Fibroblast of pulmonary artery (primary cell): ENCODE results near the gene GGT6.
A peak's percentile ranks its signal among the peaks of the same experiment; 100 is the strongest.

Source experiments
- DNase-seq: peaks from one replicate; pipeline ENCODE4 v3.0.0-alpha.2; 2010; ENCODE audit warnings: low read depth
- H3K4me3 ChIP-seq: replicated peaks from 2 replicates; pipeline ENCODE4 v1.5.1; 2011; ENCODE audit warnings: low read depth, mild to moderate bottlenecking, control low read depth, low read length, moderate library complexity
- TF ChIP-seq, protein P1 (sequence below): IDR thresholded peaks from 2 replicates; pipeline ENCODE4 v1.5.1; 2011; ENCODE audit warnings: mild to moderate bottlenecking, control low read depth, low read length, inconsistent platforms; ENCODE audit errors: missing control alignments

The GGT6 gene

DNA sequence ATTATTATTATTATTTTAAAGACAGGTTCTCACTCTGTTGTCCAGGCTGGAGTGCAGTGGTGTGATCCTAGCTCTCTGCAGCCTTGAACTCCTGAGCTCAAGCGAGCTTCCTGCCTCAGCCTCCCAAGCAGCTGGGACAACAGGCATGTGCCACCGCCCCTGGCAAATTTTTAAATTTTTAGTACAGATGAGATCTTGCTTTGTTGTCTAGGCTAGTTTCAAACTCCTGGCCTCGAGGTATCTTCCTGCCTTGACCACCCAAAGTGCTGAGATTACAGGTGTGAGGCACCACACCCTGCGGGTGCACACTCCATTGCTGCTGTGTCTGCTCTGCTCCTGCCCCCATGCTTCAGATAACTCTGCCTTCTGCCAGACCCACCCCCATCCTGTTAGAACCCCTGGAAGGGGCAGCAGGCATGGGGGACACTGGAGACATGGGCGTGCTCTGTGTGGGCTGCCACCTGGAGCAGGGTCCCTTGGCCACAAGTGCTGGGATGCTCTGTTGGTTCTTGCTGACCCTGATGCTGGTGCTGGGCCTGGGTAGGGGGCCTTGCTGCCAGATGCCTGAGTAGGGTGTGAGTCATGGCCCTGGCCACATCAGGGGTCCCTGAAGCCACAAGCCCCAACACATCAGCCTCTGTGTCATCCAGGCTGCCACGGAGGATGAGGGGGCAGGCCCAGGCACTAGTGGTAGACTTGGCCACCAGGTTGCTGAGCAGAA lies 2.6 kb downstream of the GGT6 start:
- DNase-seq, result no peak
- no peak overlapping the region for H3K4me3 ChIP-seq
- TF ChIP-seq, protein P1, sequence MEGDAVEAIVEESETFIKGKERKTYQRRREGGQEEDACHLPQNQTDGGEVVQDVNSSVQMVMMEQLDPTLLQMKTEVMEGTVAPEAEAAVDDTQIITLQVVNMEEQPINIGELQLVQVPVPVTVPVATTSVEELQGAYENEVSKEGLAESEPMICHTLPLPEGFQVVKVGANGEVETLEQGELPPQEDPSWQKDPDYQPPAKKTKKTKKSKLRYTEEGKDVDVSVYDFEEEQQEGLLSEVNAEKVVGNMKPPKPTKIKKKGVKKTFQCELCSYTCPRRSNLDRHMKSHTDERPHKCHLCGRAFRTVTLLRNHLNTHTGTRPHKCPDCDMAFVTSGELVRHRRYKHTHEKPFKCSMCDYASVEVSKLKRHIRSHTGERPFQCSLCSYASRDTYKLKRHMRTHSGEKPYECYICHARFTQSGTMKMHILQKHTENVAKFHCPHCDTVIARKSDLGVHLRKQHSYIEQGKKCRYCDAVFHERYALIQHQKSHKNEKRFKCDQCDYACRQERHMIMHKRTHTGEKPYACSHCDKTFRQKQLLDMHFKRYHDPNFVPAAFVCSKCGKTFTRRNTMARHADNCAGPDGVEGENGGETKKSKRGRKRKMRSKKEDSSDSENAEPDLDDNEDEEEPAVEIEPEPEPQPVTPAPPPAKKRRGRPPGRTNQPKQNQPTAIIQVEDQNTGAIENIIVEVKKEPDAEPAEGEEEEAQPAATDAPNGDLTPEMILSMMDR, result no peak

DNA sequence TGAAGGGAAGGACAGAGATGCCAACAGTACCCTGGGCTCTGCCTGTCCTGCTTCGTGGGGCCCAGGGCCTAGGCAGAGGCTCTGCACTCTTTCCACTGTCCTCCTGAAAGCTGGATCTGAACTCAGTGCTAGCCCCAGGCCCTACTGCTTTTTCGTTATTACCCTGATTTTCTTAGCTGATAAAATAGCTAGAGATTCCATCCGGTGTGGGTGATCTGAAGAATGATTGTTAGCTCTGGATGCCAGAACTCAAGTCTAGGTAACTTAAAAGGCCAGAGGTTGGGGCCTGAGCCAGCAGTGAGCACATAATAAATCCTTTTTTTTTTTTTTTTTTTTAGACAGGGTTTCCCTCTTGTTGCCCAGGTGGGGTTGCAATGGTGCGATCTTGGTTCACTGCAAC lies 3.4 kb downstream of the GGT6 start:
- H3K4me3 ChIP-seq, result no peak overlapping the region
- no peak for DNase-seq
- TF ChIP-seq, protein P1, result no peak

DNA sequence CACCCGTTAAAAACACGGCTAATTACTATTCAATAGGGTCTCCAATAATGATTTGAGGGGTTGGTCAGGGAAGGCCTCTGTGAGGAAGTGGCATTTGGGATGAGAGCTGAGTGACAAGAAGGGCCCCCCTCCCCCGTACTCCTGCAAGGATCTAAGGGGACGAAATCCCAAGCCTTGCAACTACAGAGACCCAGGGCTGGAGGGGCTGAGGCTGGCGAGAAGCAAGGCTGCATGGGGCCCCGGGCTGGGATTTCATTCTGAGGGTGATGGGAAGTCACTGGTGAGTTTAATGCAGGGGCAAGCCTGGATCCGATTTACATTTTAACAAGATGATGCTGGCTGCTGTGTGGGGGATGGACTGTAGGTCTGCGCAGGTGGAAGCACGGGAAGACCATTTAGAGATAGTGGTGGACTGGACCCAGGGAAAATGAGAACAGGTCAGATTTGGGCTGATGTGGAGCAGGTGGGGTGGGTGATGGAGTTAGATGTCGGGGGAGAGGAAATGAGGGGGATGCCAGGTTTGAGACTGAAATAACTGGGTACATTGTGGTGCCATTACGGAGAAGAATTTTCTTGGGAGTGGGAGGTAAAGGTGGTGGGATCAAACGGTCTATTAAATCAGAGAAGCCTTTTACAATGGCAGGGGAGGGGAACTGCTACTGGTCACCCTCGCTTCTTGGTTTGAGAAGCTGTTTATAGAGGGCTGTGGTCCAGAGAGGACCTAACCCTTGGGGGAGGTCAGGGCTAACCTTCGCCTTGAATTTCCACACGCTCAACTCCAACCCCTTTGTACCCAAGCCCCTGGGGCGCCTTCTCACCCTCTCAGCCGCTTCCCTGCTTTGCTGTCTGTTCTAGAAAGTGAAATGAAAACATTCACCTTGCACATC lies 4.3 kb downstream of the GGT6 start:
- no peak for DNase-seq
- H3K4me3 ChIP-seq, result peak overlapping the region; percentile 81
- TF ChIP-seq, protein P1, result no peak

DNA sequence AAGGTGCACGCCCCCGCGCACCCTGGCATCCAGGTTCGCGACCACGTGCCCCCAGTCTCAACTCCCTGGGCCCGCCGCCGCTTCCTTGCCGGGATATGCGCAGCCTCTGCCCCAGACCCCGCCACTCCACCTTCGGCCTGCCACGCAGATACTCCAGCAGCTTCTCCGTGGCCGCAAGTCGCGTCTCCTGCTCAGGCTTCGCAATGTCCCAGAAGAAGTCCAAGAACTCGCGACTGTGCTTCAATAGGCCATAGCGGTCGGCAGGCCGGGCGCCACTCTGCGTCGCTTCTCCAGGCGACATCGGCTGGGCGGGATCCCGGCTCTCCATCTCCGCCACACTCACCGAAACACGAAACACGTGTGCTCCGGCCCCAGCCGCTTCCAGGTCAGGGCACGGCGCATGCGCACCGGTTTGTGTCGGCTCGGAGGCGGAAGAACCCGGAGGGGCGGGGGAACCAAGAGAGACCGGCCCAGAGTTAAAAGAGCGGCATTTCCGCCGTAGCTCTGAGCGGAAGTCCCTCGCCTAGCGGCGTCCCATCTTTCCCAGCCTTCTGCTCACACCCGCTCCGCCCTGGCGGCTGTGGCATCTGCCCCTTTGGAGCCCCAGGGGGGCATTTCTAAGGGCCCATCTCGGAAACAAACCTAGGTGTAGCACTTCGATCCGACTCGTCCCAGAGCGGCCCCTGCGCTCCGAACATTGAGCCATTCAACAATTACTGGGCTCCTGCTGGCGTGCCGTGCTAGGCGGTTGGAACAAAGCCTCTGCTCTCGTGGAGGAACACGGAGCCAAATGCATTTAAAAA lies 5.2 kb downstream of the GGT6 start, which contains the start of gene MYBBP1A:
Gene MYBBP1A (minus strand): TSS at position 388 of the 803 bp plus-strand sequence. CDS start 60 bp downstream, at position 328.
- TF ChIP-seq, protein P1, result peak; percentile 5
- DNase-seq, result peak; percentile 95
- peak within 1 kb of the TSS; percentile 81 for H3K4me3 ChIP-seq

DNA sequence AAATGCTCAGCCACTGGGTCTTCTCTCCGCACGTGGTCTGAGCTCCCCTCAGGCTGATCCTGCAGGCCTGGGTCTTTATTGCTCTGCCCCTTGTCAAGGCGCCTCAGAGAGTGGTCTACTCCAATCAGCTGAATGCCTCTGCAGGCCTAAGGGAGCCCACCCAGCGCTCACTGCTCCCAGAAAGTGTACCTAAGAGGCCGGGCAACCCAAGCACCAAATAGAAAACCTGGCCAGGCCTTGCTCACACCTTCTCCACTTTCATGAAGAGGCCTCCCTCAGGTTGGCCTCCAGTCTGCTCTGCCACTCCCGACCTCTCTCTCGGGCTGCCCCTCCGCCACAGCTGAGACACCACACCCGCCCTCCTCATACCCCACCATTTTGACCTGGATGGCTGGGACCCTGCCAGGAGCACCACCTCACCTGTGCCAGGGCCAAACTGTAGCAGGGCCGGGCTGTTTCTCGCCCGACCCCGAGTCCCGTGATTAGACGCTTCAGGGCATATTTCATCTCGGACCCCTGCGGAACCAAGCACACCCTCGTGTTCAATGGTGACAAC lies 5.9 kb downstream of the GGT6 start:
- DNase-seq, result no peak
- H3K4me3 ChIP-seq, result peak overlapping the region; percentile 81
- TF ChIP-seq, protein P1, result no peak

DNA sequence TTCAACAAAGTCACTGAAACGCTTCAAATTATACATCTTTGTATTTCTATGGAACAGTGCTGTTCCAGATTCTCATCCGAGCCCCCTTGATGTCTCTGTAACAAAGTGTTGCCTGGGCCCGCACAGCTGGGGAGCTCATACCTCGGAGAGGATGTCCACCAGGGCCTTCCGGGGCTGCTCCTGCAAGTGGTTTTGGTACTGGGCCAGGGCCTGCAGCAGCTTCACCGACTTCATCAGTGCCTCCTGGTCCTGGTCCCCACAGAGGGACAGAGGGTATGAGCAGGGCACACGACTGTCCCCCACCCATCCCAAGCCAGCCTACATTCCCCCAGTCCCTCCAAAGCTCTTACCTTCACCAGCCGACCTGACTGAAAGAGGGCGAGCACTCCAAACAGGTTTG lies 6.7 kb downstream of the GGT6 start:
- TF ChIP-seq, protein P1, result no peak
- DNase-seq, result no peak
- H3K4me3 ChIP-seq, result no peak overlapping the region
